Erythroblast (primary cell): ENCODE data around the gene CA10.

ENCODE experiments used
- DNase-seq, 2 experiments: peaks; one replicate each; lab custom pipeline; 2025; lab: John Stamatoyannopoulos, UW
- GATA1 ChIP-seq: IDR thresholded peaks from 2 replicates; pipeline ENCODE4 v1.6.1; 2011; ENCODE audit warnings: low read depth, mild to moderate bottlenecking, control low read depth, low read length, moderate library complexity
- POLR2A ChIP-seq: IDR thresholded peaks from 2 replicates; pipeline ENCODE4 v1.6.1; 2011; ENCODE audit warnings: mild to moderate bottlenecking, low read length

CA10 gene

DNA sequence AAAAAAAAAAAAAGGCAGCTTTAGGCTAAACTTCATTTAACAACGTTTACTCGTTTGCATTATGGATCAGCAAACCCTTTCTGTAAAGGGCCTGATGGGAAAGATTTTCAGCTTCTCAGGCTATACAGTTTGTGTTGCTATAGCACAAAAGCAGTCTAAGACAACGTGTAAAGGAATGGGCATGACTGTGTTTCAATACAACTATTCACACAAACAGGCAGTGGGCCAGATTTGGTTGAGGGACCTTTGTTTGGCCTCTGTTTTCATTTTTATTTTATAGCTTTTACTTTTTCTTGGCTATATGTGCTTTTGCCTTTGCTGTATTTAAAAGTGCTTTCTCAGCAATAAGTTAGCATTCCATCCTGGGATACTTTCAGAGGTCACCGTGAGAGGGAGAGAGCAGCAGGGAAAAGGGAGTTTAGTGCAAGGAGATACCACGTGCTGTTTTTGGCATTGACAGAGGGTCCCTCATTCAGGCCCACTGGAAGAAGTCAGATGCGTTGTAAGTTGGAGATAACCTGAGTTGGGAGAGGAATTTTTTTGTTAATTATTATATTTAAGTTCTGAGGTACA is 562.6 kb downstream of the CA10 start:
- TF ChIP-seq GATA1 (no peak), POLR2A (no peak)
- no peak for DNase-seq

DNA sequence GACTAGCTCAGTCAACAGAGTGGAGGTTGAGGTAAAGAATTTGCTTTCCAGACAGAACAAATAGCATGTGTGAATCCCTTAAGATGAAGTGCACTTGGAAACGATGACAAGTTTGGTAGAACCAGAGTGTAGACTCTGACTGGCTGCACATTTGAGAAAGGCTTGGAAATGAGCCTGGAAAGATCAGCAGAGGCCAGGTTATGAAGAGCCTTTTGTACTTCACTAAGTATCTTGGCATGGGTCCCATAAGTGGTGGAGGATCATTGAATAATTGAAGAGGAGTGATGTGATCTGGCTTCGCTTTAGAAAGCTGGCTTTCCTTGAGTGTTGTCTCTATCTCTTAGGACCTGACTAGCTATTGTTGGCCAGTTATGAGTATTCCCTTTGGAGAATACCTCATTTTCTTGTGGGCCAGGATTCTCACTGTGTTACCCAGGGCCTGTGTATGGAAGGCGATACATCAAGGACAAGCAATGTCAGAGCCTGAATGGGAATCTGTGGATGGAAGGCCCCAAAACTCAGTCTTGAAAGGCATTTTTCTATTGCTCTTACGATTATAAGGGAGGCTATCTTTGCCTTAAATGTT is 568.4 kb downstream of the CA10 start:
- no peak for TF ChIP-seq POLR2A
- TF ChIP-seq GATA1, result no peak
- no peak for DNase-seq

DNA sequence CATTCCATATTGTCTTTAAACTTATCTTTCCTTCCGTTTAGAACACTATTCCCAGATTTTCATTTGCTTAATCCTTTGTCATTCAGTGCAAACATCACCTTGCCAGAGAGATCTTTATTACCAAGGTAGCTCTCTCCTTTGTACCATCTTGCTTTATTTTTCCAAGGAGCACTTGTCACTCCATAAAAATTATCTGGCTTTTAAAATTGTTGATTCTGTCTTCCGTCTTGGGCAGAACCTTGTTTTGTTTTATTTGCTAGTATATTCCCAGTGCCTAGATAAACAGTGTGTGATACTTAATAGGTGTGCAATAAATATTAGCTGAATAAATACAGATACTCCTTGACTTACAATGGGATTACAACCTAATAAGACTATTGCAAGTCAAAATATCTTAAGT is 570.5 kb downstream of the CA10 start:
- TF ChIP-seq GATA1, result no peak
- no peak for TF ChIP-seq POLR2A
- DNase-seq, result no peak

DNA sequence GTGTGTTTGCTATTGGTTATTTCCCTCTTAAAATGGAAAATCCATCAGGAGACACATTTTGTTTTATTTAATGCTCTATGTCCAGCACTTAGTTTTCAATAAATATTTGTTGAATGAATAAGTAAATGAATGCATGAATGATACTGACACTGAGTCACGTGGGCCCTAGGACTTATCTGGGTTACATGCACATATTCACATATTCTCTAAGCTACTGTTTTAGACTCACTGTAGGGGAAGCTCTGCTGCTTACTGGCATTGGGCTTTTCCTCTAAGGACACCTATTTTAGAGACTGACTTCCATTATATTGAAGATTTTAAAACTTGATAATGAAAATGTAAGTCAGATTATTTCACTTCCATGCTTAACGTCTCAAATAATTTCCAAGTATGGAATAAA is 571.0 kb downstream of the CA10 start:
- TF ChIP-seq GATA1, result no peak
- no peak for TF ChIP-seq POLR2A
- no peak for DNase-seq

DNA sequence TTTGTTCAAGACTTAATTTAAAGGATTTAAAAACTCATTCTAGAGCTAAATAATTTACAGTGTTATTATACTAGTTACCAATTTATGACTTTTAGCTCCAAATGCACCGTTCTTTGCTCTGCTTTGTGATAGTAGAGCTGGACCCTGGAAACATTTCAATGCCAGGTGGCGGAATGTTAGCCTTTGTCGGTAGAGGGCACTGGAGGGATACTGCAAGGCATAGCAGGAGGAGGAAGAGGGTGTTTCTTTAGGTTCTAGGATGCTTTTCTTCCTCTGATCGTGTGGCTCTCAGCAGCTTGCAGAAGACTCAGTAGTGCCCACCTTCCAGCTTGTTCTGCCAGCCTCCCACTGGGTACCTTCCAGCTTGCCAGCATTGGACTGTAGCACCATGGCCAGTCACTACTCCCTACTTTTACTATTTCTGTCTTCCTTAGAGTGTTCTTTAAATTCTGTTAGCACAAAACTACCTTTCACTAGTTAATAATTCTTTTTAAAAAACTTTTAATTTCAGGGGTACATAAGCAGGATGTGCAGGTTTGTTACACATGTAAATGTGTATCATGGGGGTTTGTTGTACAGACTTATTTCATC is 572.9 kb downstream of the CA10 start:
- peak in 1 of 2 experiments; percentile 3 for DNase-seq
- TF ChIP-seq POLR2A, result no peak
- TF ChIP-seq GATA1, result no peak

DNA sequence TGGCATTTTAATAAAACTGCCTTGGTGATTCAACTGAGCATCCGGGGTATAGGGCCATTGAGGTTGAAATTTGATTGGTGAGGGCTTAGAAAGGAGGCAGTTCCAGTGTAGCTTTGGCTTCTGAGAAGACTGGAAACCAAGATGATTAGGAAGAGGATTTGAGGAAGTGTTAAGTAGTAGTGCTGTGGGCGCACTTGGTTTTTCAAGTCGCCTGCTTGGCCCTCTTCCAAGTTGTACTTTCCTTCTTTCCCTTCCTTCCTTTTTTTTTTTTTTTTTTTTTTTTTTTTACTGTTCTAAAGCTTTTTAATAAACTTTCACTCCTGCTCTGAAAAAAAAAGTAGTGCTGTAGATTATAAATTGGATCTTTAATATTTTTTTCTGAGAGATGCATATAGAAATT is 577.6 kb downstream of the CA10 start:
- TF ChIP-seq GATA1 (no peak), POLR2A (no peak)
- DNase-seq, result no peak
